Neural crest cell (in vitro differentiated cells): ENCODE measurements around the gene SLC7A6OS. TPM values are rescaled to one million over a fixed set of nuclear protein-coding genes. Genes with fewer than 3 reads are reported as not detected.

Experiments
- DNase-seq: peaks from one replicate; pipeline ENCODE4 v3.0.0; 2021; ENCODE audit warnings: low read depth, mixed read lengths, low spot score
- H3K27ac Mint-ChIP-seq: one replicate; pipeline ENCODE4 v1.8.0; 2021; ENCODE audit warnings: mild to moderate bottlenecking, mixed read lengths; ENCODE audit not compliant: unreplicated experiment
- H3K27me3 Mint-ChIP-seq: 2 replicates; pipeline ENCODE4 v1.8.0; 2021; ENCODE audit warnings: low read depth, mild to moderate bottlenecking, mixed read lengths
- H3K36me3 Mint-ChIP-seq: 2 replicates; pipeline ENCODE4 v1.8.0; 2021; ENCODE audit warnings: low read depth, mild to moderate bottlenecking, mixed read lengths
- H3K4me1 Mint-ChIP-seq: 2 replicates; pipeline ENCODE4 v1.8.0; 2021; ENCODE audit warnings: mixed read lengths
- H3K4me3 Mint-ChIP-seq: one replicate; pipeline ENCODE4 v1.8.0; 2021; ENCODE audit warnings: mild to moderate bottlenecking, mixed read lengths
- H3K9me3 Mint-ChIP-seq: 2 replicates; pipeline ENCODE4 v1.8.0; 2021; ENCODE audit warnings: mixed read lengths
- CTCF ChIP-seq: fragments of 200-600 bp; sonication (generic); conservative IDR thresholded peaks from 2 replicates; pipeline ENCODE4 v1.5.0; 2021; ENCODE audit warnings: antibody characterized with exemption, mild to moderate bottlenecking
- total RNA-seq: library from RNA; stranded (reverse); gene quantifications from 2 replicates; pipeline ENCODE4 v1.2.1, GENCODE V29; 2021

The SLC7A6OS gene
- total RNA-seq, 1 donor from 2014 or later, result 23.8 TPM

GRCh38 chr16:68253721-68254120, 57.0 kb downstream of the SLC7A6OS start:
- DNase-seq, result no peak
- Mint-ChIP-seq H3K4me1 (no peaks in the 10 kb centered on the region), H3K4me3 (no peak overlapping the region), H3K27ac (no peak overlapping the region), H3K36me3 (no peaks in the 10 kb centered on the region), H3K27me3 (no peaks in the 10 kb centered on the region), H3K9me3 (no peaks in the 10 kb centered on the region)
- TF ChIP-seq CTCF, result no peak

- DNase-seq, result no peak
- Mint-ChIP-seq H3K9me3 (no peaks in the 10 kb centered on the region), H3K4me1 (no peaks in the 10 kb centered on the region), H3K36me3 (no peaks in the 10 kb centered on the region), H3K27me3 (no peaks in the 10 kb centered on the region), H3K4me3 (no peak overlapping the region), H3K27ac (peak overlapping the region; percentile 12)
- TF ChIP-seq CTCF, result no peak
Observed at GRCh38 chr16:68252383-68252782, 58.4 kb downstream of the SLC7A6OS start.

GRCh38 chr16:68251832-68252231, 58.9 kb downstream of the SLC7A6OS start:
- Mint-ChIP-seq H3K27me3 (no peaks in the 10 kb centered on the region), H3K9me3 (no peaks in the 10 kb centered on the region)

GRCh38 chr16:68250951-68251350, 59.8 kb downstream of the SLC7A6OS start:
- H3K4me1 Mint-ChIP-seq, result peaks cover 7% of the 10 kb centered on the region
- H3K36me3 Mint-ChIP-seq, result no peaks in the 10 kb centered on the region
- H3K9me3 Mint-ChIP-seq, result no peaks in the 10 kb centered on the region
- no peak for TF ChIP-seq CTCF
- DNase-seq, result no peak
- no peaks in the 10 kb centered on the region for H3K27me3 Mint-ChIP-seq
- peak overlapping the region; percentile 51 for H3K4me3 Mint-ChIP-seq
- no peak overlapping the region for H3K27ac Mint-ChIP-seq

More at GRCh38 chr16:68251832-68252231, 58.9 kb downstream of the SLC7A6OS start:
- no peak for DNase-seq
- peak overlapping the region; percentile 62 for H3K27ac Mint-ChIP-seq
- no peak overlapping the region for H3K4me3 Mint-ChIP-seq
- no peaks in the 10 kb centered on the region for H3K36me3 Mint-ChIP-seq
- H3K4me1 Mint-ChIP-seq, result no peaks in the 10 kb centered on the region
- TF ChIP-seq CTCF, result no peak

- H3K36me3 Mint-ChIP-seq, result no peaks in the 10 kb centered on the region
- peaks cover 19% of the 10 kb centered on the region for H3K4me1 Mint-ChIP-seq
- no peak for DNase-seq
- no peak overlapping the region for H3K27ac Mint-ChIP-seq
- no peak for TF ChIP-seq CTCF
- H3K4me3 Mint-ChIP-seq, result peak overlapping the region; percentile 38
- H3K27me3 Mint-ChIP-seq, result no peaks in the 10 kb centered on the region
- no peaks in the 10 kb centered on the region for H3K9me3 Mint-ChIP-seq
Observed at GRCh38 chr16:68249371-68249770, 61.4 kb downstream of the SLC7A6OS start.

Other genes starting within 250 kb of the SLC7A6OS start
- 64.9 and 71.7 TPM in 2 replicates for gene NFATC3, start 225.6 kb downstream of the SLC7A6OS start, total RNA-seq
- gene ESRP2, start 74.8 kb downstream of the SLC7A6OS start, total RNA-seq, result 0.09 and 0.23 TPM in 2 replicates
- 10.7 and 13.6 TPM in 2 replicates for gene PLA2G15, start 65.6 kb downstream of the SLC7A6OS start, total RNA-seq
- 39.2 and 41.7 TPM in 2 replicates for gene SLC7A6, start 46.4 kb downstream of the SLC7A6OS start, total RNA-seq
- 68.9 and 71.9 TPM in 2 replicates for gene PRMT7, start 73 bp upstream of the SLC7A6OS start, total RNA-seq
- gene SMPD3, start 137.6 kb upstream of the SLC7A6OS start, total RNA-seq, result 3.2 and 3.8 TPM in 2 replicates
- gene ZFP90, start 228.3 kb upstream of the SLC7A6OS start, total RNA-seq, result 56.2 and 56.4 TPM in 2 replicates